Prostate gland (tissue), 2 donors: ENCODE results near the gene ABCG1. TPM values are rescaled to one million over a fixed set of nuclear protein-coding genes. Genes with fewer than 3 reads are reported as not detected.

Experiments used
- DNase-seq: peaks from one replicate; pipeline ENCODE4 v3.0.0-alpha.2; 2019; ENCODE audit warnings: low spot score
- H3K27ac ChIP-seq, 2 donors: fragments of 200-600 bp; sonication (generic); 2 replicates each; pipeline ENCODE4 v1.5.1; 2017 to 2019
- H3K27me3 ChIP-seq: fragments of 200-600 bp; sonication (generic); replicated peaks from 2 replicates; pipeline ENCODE4 v1.5.1; 2019; ENCODE audit not compliant: insufficient read depth
- H3K36me3 ChIP-seq, 2 donors: fragments of 200-600 bp; sonication (generic); 1 replicate in 1 of 2; 2 replicates in 1 of 2; pipeline versions ENCODE4 v1.5.1 to v1.8.1; 2017 to 2019
- H3K4me1 ChIP-seq: fragments of 200-600 bp; sonication (generic); replicated peaks from 2 replicates; pipeline ENCODE4 v1.5.1; 2019
- H3K4me3 ChIP-seq, 2 donors: fragments of 200-600 bp; sonication (generic); 2 replicates each; pipeline ENCODE4 v1.5.1; 2017 to 2019
- H3K9me3 ChIP-seq: fragments of 200-600 bp; sonication (generic); 2 replicates; pipeline ENCODE4 v1.5.1; 2017
- POLR2A ChIP-seq: fragments of 450-650 bp; IDR thresholded peaks from one replicate; pipeline ENCODE4 v1.6.1; 2016; ENCODE audit warnings: antibody characterized with exemption, mild to moderate bottlenecking
- POLR2AphosphoS5 ChIP-seq: sonication (generic); formaldehyde crosslinking; IDR thresholded peaks from one replicate; pipeline ENCODE4 v1.6.1; 2017; ENCODE audit warnings: antibody characterized with exemption
- WGBS: methylation state at CpG from one replicate; pipeline ENCODE4 v1.1.5; 2018; 5-methylcytosine and 5-hydroxymethylcytosine counted together
- intact Hi-C: fragments of 100-400 bp; cut with DNase I; formaldehyde crosslinking; loops from one replicate; pipeline ENCODE4 v1.14.2; 2022
- small RNA-seq, 2 donors: library from RNA; depleted of rRNA; stranded (forward); fragments of <200 nt; gene quantifications; one replicate each; pipeline ENCODE3, GENCODE V24; 2016
- total RNA-seq, 2 donors: library from RNA; depleted of rRNA; stranded (reverse); fragments of >200 nt; gene quantifications; one replicate each; pipeline ENCODE4 v1.1.0, GENCODE V29; 2016
- TF ChIP-seq, protein P1 (sequence below), 4 experiments: fragments of 200-600 bp in 2 of 4; fragments of 450-650 bp in 2 of 4; sonication (generic) in 2 of 4; IDR thresholded peaks; 1 replicate in 3 of 4; 2 replicates in 1 of 4; pipeline ENCODE4 v1.5.1; 2016 to 2019; ENCODE audit warnings: antibody characterized with exemption in 4 of 4, mild to moderate bottlenecking in 2 of 4, moderate library complexity in 2 of 4

Gene ABCG1
- total RNA-seq, 2 donors from 2014 or later, result 22.7 to 28.3 TPM

DNA sequence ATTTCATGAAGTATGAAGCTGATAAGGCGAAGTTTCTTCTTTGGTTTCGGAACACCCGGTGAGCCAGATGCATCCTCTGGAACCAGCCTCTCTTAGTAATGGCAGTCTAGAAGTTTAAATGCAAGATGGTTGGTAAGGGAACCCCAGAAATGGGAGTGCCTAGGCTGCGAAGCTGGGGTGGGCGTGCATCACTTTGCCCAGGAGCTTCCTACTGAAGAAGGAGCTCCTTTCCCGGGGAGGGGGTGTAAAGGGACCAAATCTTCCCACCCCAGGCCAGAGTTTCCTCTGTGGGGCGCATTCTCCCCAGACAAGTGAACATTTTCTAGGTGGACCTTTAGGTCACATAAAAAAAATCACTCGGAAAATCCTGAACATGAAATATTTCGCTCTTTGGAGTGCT lies 127.5 kb downstream of the ABCG1 start:
- 94% methylated on average over 9 of the region's 9 CpGs for WGBS
- Histone ChIP-seq H3K27ac (no peak overlapping the region), H3K4me1 (no peaks in the 10 kb centered on the region), H3K27me3 (no peaks in the 10 kb centered on the region), H3K36me3 (no peaks in the 10 kb centered on the region), H3K9me3 (no peaks in the 10 kb centered on the region), H3K4me3 (no peak overlapping the region)
- DNase-seq, result no peak
- no peak for TF ChIP-seq POLR2AphosphoS5
- no peak for TF ChIP-seq POLR2A
- TF ChIP-seq, protein P1, sequence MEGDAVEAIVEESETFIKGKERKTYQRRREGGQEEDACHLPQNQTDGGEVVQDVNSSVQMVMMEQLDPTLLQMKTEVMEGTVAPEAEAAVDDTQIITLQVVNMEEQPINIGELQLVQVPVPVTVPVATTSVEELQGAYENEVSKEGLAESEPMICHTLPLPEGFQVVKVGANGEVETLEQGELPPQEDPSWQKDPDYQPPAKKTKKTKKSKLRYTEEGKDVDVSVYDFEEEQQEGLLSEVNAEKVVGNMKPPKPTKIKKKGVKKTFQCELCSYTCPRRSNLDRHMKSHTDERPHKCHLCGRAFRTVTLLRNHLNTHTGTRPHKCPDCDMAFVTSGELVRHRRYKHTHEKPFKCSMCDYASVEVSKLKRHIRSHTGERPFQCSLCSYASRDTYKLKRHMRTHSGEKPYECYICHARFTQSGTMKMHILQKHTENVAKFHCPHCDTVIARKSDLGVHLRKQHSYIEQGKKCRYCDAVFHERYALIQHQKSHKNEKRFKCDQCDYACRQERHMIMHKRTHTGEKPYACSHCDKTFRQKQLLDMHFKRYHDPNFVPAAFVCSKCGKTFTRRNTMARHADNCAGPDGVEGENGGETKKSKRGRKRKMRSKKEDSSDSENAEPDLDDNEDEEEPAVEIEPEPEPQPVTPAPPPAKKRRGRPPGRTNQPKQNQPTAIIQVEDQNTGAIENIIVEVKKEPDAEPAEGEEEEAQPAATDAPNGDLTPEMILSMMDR (IDR thresholded peaks at IDR 0.05), result no peak
- intact Hi-C loops, result no loop called here

Small RNA genes lying within 50 kb of the gene (small RNA-seq; reads per million reads assigned to genes)
- 0 reads per million in 2 donors for gene RNA5SP492

Other genes starting within 250 kb of the ABCG1 start
- 10 to 100 TPM; 12.3 to 13.6 TPM for gene ZBTB21, start 208.8 kb upstream of the ABCG1 start, total RNA-seq
- gene UMODL1, start 147.8 kb upstream of the ABCG1 start, total RNA-seq, result under 1 TPM; 0.14 to 0.57 TPM
- 10 to 100 TPM; 30.6 to 49.8 TPM for gene TFF3, start 96.3 kb downstream of the ABCG1 start, total RNA-seq
- not detected for gene TFF2, start 131.9 kb downstream of the ABCG1 start, total RNA-seq
- gene TFF1, start 147.4 kb downstream of the ABCG1 start, total RNA-seq, result 10 to 100 TPM in 1 of 2 donors, 1 to 10 TPM in 1; 4.7 to 16.2 TPM
- under 1 TPM; 0.27 to 0.34 TPM for gene TMPRSS3, start 176.9 kb downstream of the ABCG1 start, total RNA-seq
- 1 to 10 TPM in 1 of 2 donors, under 1 TPM in 1; 0.23 to 1.8 TPM for gene UBASH3A, start 184.8 kb downstream of the ABCG1 start, total RNA-seq